AG09319 (cell line): ENCODE results near the gene ALDH2.

ENCODE experiments used
- DNase-seq: peaks from one replicate; pipeline ENCODE4 v3.0.0-alpha.2; 2010; ENCODE audit warnings: low read depth; ENCODE audit errors: extremely low read depth
- CTCF ChIP-seq: IDR thresholded peaks from 2 replicates; pipeline ENCODE4 v1.5.1; 2011; ENCODE audit warnings: low read depth, mild to moderate bottlenecking, inconsistent platforms, low read length, moderate library complexity

ALDH2 gene

GRCh38 chr12:111741235-111741812 is 25.4 kb upstream of the ALDH2 start:
- no peak for DNase-seq

DNA sequence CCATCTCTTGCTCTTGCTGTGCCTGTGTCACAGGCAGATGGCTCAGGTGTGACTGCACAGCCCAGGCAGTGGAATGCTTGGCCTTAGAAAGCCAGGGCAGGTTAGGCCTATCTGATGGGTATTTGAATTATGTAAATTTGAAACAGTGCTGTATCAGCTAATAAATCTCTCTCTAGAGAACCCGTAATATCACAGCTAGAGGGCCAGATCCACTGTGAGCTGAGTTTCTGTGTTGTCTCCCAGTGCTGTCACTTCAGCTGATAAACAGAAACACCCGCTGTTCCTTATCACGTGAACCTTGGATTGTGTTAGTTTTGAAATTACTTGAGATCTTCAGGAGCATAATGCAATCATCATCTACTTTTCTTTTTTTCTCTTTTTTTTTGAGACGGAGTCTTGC is 21.5 kb upstream of the ALDH2 start:
- TF ChIP-seq CTCF: no peak
- no peak for DNase-seq

More at GRCh38 chr12:111741235-111741812, 25.4 kb upstream of the ALDH2 start:
- no peak for TF ChIP-seq CTCF

- TF ChIP-seq CTCF: no peak
- DNase-seq: no peak
Observed at GRCh38 chr12:111747333-111747732, 19.4 kb upstream of the ALDH2 start.

DNA sequence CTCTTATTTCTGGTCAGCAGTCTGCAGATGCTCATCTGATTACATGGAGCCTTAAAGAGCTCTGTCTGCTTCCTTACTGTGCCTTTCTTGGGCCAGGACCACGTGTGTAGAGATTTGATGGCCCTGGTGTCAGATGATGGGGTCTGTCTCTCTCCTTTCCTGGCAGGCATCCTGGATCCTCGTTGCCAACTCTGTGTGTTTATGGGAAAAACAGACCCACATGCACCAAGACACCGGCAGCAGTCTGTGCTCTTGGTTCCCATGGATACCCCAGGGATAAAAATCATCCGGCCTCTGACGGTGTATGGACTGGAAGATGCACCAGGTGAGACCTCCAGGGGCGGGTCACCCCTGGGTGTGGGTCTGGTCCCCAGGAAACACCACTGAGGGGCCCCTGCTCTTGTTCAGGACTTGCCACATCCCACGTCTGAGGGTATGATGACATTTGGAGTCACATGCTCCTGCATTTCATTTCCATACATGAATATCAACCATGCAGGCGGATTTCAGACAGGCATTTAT is 18.5 kb upstream of the ALDH2 start:
- DNase-seq: no peak
- TF ChIP-seq CTCF: no peak

- DNase-seq: no peak
Observed at GRCh38 chr12:111748867-111749266, 17.9 kb upstream of the ALDH2 start.

GRCh38 chr12:111749391-111749790 is 17.3 kb upstream of the ALDH2 start:
- no peak for TF ChIP-seq CTCF
- DNase-seq: no peak

More at GRCh38 chr12:111748867-111749266, 17.9 kb upstream of the ALDH2 start:
- no peak for TF ChIP-seq CTCF

DNA sequence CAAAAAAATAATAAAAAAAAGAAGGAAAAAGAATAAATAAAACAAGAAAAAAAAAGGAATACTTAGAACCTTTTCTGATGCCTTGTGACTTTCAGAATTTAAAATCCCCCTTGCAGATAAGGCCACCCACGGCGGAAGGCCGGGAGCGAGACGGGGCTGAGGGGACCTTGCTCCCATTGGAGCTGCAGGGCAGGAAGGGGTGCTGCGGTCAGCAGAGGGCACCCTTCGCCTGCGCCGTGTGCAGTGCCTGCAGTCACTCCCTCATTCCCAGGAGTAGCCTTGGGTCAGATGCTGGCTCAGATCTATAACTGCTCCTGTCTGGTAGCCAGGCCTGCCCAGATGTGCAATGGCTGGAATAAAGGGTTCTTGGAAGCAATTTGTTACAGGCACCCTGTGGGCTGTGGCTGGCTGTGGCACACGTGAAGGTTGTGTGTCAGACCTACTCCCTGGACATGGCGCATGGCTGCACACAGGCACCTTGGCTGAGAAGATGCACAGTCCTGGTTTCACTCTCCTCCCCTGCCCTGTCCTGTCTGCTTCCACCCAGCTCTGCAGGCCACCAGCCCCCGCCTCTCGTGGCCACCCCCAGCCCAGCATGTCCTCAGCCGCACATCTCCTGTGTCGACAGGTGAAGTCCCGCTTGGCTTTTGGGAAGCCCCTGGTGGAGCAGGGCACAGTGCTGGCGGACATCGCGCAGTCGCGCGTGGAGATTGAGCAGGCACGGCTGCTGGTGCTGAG is 13.4 kb upstream of the ALDH2 start:
- TF ChIP-seq CTCF: no peak; the same call in none of the 2 replicates
- DNase-seq: peak; percentile 61
